ENCODE results near the gene SUN1. TPM values are rescaled to one million over a fixed set of nuclear protein-coding genes. Genes with fewer than 3 reads are reported as not detected.

The SUN1 gene
- total and polyA plus RNA-seq, 2 donors (not counting 1 experiment from before 2014, with no cell fraction given) = 198 to 254 TPM

- ATAC-seq (ENCODE audit: low read depth) (no peak), DNase-seq (no peak)
- H3K79me2 ChIP-seq (ENCODE audit: control insufficient read depth, insufficient read depth, low read length) = no peaks in the 10 kb centered on the region
- no peaks in the 10 kb centered on the region for H3K36me3 ChIP-seq (replicated peaks in 1 of 2; ENCODE audit: control extremely low read depth in 1 of 2, control insufficient read depth in 1 of 2, extremely low read depth in 1 of 2, insufficient read depth in 2 of 2, low read length in 1 of 2)
- no peaks in the 10 kb centered on the region for H3K27me3 ChIP-seq (replicated peaks in 1 of 4; ENCODE audit: control extremely low read depth in 1 of 4, control insufficient read depth in 3 of 4, insufficient read depth in 4 of 4, low read length in 3 of 4)
- peaks cover 10% of the 10 kb centered on the region for H3K4me1 Mint-ChIP-seq
- H3K4me3 ChIP-seq (ENCODE audit: control extremely low read depth in 1 of 5, extremely low read depth in 1 of 5, insufficient read depth in 1 of 5, low read depth in 2 of 5, low read length in 4 of 5) = no peak overlapping the region
- intact Hi-C loops (cut with micrococcal nuclease) = loop anchor here (10.0 kb wide), 1 partner anchor 148 kb away; no protein-coding TSS in a partner anchor
- H3K9me3 Mint-ChIP-seq (ENCODE audit: insufficient read depth) = no peaks in the 10 kb centered on the region
- ChIA-PET CTCF (no interaction called here), POLR2A (no interaction called here)
- H3K9me3 ChIP-seq (ENCODE audit: control extremely low read depth in 1 of 3, control insufficient read depth in 2 of 3, insufficient read depth in 1 of 3, low read length in 2 of 3) = peaks cover 0 to 4% (median 0%) of the 10 kb centered on the region in 3 donors
- H3K4me1 ChIP-seq (ENCODE audit: control insufficient read depth in 2 of 2, insufficient read depth in 2 of 2, low read length in 2 of 2) = peaks cover 0 to 8% of the 10 kb centered on the region in 2 donors
- no peak overlapping the region for H2AFZ ChIP-seq (ENCODE audit: insufficient read depth, low read depth, low read length, poor library complexity, severe bottlenecking)
- no peak overlapping the region for H3K4me3 Mint-ChIP-seq
- H3K27ac Mint-ChIP-seq = no peak overlapping the region
- no peak overlapping the region for H3K27ac ChIP-seq (ENCODE audit: low read length in 2 of 2)
- no peaks in the 10 kb centered on the region for H4K20me1 ChIP-seq (ENCODE audit: control insufficient read depth, insufficient read depth, low read length, poor library complexity, severe bottlenecking)
- H3K9ac ChIP-seq (ENCODE audit: low read length) = no peak overlapping the region
- WGBS (ENCODE audit: insufficient coverage) = 94% methylated on average over 12 of the region's 17 CpGs
- H3K4me2 ChIP-seq (replicated peaks; ENCODE audit: low read depth, low read length, poor library complexity, severe bottlenecking) = no peak overlapping the region
- TF ChIP-seq EZH2 (IDR thresholded peaks at IDR 0.05; ENCODE audit: borderline replicate concordance, insufficient read depth, low read depth, low read length, poor library complexity, severe bottlenecking) (no peak), CTCF (IDR thresholded peaks at IDR 0.05) (no peak)
- H3K27me3 Mint-ChIP-seq = no peaks in the 10 kb centered on the region
Observed at GRCh38 chr7:916291-916941, 84.1 kb downstream of the SUN1 start.
